ENCODE results near the gene HINT2. TPM values are rescaled to one million over a fixed set of nuclear protein-coding genes. Genes with fewer than 3 reads are reported as not detected.

Gene HINT2
- total RNA-seq, 1 experiment from 2014 or later, result 35.9 TPM

GRCh38 chr9:35822926-35823325 is 8.1 kb upstream of the HINT2 start:
- no peak overlapping the region for H4K91ac ChIP-seq (ENCODE audit: insufficient read length, low read depth, low read length)
- no peak for DNase-seq
- no peak overlapping the region for H3K27ac Mint-ChIP-seq
- H3K23ac ChIP-seq (ENCODE audit: insufficient read length, low read depth, low read length), result no peak overlapping the region
- TF ChIP-seq, protein P1, sequence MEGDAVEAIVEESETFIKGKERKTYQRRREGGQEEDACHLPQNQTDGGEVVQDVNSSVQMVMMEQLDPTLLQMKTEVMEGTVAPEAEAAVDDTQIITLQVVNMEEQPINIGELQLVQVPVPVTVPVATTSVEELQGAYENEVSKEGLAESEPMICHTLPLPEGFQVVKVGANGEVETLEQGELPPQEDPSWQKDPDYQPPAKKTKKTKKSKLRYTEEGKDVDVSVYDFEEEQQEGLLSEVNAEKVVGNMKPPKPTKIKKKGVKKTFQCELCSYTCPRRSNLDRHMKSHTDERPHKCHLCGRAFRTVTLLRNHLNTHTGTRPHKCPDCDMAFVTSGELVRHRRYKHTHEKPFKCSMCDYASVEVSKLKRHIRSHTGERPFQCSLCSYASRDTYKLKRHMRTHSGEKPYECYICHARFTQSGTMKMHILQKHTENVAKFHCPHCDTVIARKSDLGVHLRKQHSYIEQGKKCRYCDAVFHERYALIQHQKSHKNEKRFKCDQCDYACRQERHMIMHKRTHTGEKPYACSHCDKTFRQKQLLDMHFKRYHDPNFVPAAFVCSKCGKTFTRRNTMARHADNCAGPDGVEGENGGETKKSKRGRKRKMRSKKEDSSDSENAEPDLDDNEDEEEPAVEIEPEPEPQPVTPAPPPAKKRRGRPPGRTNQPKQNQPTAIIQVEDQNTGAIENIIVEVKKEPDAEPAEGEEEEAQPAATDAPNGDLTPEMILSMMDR (conservative IDR thresholded peaks at IDR 0.05), result no peak
- H3K9me3 ChIP-seq (ENCODE audit: control insufficient read depth, low read depth, low read length), result no peaks in the 10 kb centered on the region
- no peak overlapping the region for H3K4me2 ChIP-seq (ENCODE audit: insufficient read depth, insufficient read length, low read length)
- H3K79me1 ChIP-seq (ENCODE audit: insufficient read depth, low read depth, low read length, poor library complexity, severe bottlenecking), result no peaks in the 10 kb centered on the region
- H2AK5ac ChIP-seq (ENCODE audit: insufficient read length, low read length), result no peak overlapping the region
- peaks cover 3% of the 10 kb centered on the region; the same call in 1 of the 2 replicates for H3K4me1 ChIP-seq (ENCODE audit: insufficient read depth, low read length)
- H3K4me1 Mint-ChIP-seq, result peaks cover 22 to 31% of the 10 kb centered on the region in 2 experiments
- no peak overlapping the region for H4K5ac ChIP-seq (ENCODE audit: insufficient read length, low read depth, low read length)
- H2BK12ac ChIP-seq (ENCODE audit: insufficient read length, low read depth, low read length), result no peak overlapping the region
- H3K9ac ChIP-seq (ENCODE audit: extremely low read depth, insufficient read length, low read length), result no peak overlapping the region
- no peak overlapping the region for H3K27ac ChIP-seq (ENCODE audit: insufficient read length, low read depth, low read length)
- H2BK20ac ChIP-seq (ENCODE audit: low read depth, low read length, poor library complexity, severe bottlenecking), result no peak overlapping the region
- no peaks in the 10 kb centered on the region; a peak in 1 of 5 replicates for H3K9me3 Mint-ChIP-seq
- no peak overlapping the region for H4K8ac ChIP-seq (replicated peaks; ENCODE audit: insufficient read length, low read depth, low read length)
- H2BK15ac ChIP-seq (ENCODE audit: low read depth, low read length), result no peak overlapping the region
- H2BK5ac ChIP-seq (ENCODE audit: insufficient read length, low read length), result no peak overlapping the region
- no peak overlapping the region for H2AFZ ChIP-seq (ENCODE audit: low read length)
- no peak overlapping the region for H3K4ac ChIP-seq (ENCODE audit: low read depth, low read length)
- H3K23me2 ChIP-seq (ENCODE audit: insufficient read length, low read depth, low read length, poor library complexity, severe bottlenecking), result no peaks in the 10 kb centered on the region
- no peaks in the 10 kb centered on the region for H3K36me3 Mint-ChIP-seq (ENCODE audit: insufficient read depth in 1 of 3, low read depth in 3 of 3)
- H3K14ac ChIP-seq (ENCODE audit: insufficient read depth, low read length), result no peak overlapping the region
- no peaks in the 10 kb centered on the region for H3K27me3 ChIP-seq (ENCODE audit: insufficient read depth, low read length)
- no peaks in the 10 kb centered on the region for H3K79me2 ChIP-seq (ENCODE audit: insufficient read depth, low read length)
- peaks cover under 1% of the 10 kb centered on the region for H3K27me3 Mint-ChIP-seq (ENCODE audit: low read depth)
- H2BK120ac ChIP-seq (ENCODE audit: low read depth, low read length, poor library complexity, severe bottlenecking), result no peak overlapping the region
- H3K18ac ChIP-seq (ENCODE audit: insufficient read length, low read depth, low read length), result no peak overlapping the region
- H3K56ac ChIP-seq (ENCODE audit: insufficient read length, low read depth, low read length), result no peak overlapping the region
- H3K4me3 Mint-ChIP-seq, result no peak overlapping the region; a peak in 1 of 5 replicates
- H3T11ph ChIP-seq (ENCODE audit: low read length), result no peak overlapping the region
- no peaks in the 10 kb centered on the region for H4K20me1 ChIP-seq (ENCODE audit: control insufficient read depth, insufficient read depth, insufficient read length)

Data from H9 (cell line).